Mesenchymal stem cell (in vitro differentiated cells and primary cell): ENCODE data around the gene HOMER1.

Source experiments
- DNase-seq: peaks from one replicate; pipeline ENCODE4 v3.0.0-alpha.2; 2013
- H2AFZ ChIP-seq: one replicate; pipeline ENCODE4 v1.6.1; 2013; ENCODE audit warnings: low read depth, mild to moderate bottlenecking, control low read depth, inconsistent platforms, low read length, moderate library complexity
- H2AK5ac ChIP-seq: 2 replicates; pipeline ENCODE4 v1.6.1; 2013; ENCODE audit warnings: low read length, moderate library complexity, mild to moderate bottlenecking, inconsistent platforms; ENCODE audit not compliant: severe bottlenecking
- H2BK120ac ChIP-seq: one replicate; pipeline ENCODE4 v1.6.1; 2013; ENCODE audit warnings: low read depth, mild to moderate bottlenecking, inconsistent platforms, low read length, moderate library complexity
- H2BK12ac ChIP-seq, 2 experiments: one replicate each; pipeline ENCODE4 v1.6.1; 2013; ENCODE audit warnings: inconsistent platforms in 2 of 2, low read length in 2 of 2, mild to moderate bottlenecking in 2 of 2, moderate library complexity in 2 of 2, control low read depth in 1 of 2
- H2BK15ac ChIP-seq: one replicate; pipeline ENCODE4 v1.6.1; 2013; ENCODE audit warnings: mild to moderate bottlenecking, low read depth, inconsistent platforms; ENCODE audit not compliant: poor library complexity, severe bottlenecking
- H2BK5ac ChIP-seq: 2 replicates; pipeline ENCODE4 v1.6.1; 2013; ENCODE audit warnings: low read depth, mild to moderate bottlenecking, low read length, control low read depth, inconsistent platforms; ENCODE audit not compliant: poor library complexity, severe bottlenecking
- H3K14ac ChIP-seq, 2 experiments: one replicate each; pipeline ENCODE4 v1.6.1; 2013; ENCODE audit warnings: inconsistent platforms in 2 of 2, low read length in 2 of 2, control low read depth in 1 of 2, mild to moderate bottlenecking in 1 of 2, moderate library complexity in 1 of 2
- H3K18ac ChIP-seq, 2 experiments: one replicate each; pipeline ENCODE4 v1.6.1; 2013; ENCODE audit warnings: inconsistent platforms in 2 of 2, low read length in 2 of 2, control low read depth in 1 of 2, low read depth in 1 of 2, mild to moderate bottlenecking in 1 of 2
- H3K23ac ChIP-seq, 2 experiments: one replicate each; pipeline ENCODE4 v1.6.1; 2013; ENCODE audit warnings: inconsistent platforms in 2 of 2, low read length in 2 of 2, mild to moderate bottlenecking in 2 of 2, moderate library complexity in 2 of 2, control low read depth in 1 of 2
- H3K27ac ChIP-seq: 2 replicates; pipeline ENCODE4 v1.5.1; 2013; ENCODE audit warnings: mild to moderate bottlenecking, moderate library complexity, low read length, control low read depth, inconsistent platforms; ENCODE audit not compliant: poor library complexity, severe bottlenecking
- H3K27me3 ChIP-seq, 2 experiments: 2 replicates each; pipeline versions ENCODE4 v1.6.1 to v1.7.0; 2013; ENCODE audit warnings: low read length in 2 of 2, mild to moderate bottlenecking in 2 of 2, moderate library complexity in 2 of 2, control low read depth in 1 of 2, inconsistent platforms in 1 of 2; ENCODE audit not compliant: control insufficient read depth in 1 of 2, insufficient read depth in 1 of 2
- H3K36me3 ChIP-seq, 2 experiments: 2 replicates each; pipeline versions ENCODE4 v1.6.1 to v1.7.0; 2013; ENCODE audit warnings: low read length in 2 of 2, control low read depth in 1 of 2, inconsistent platforms in 1 of 2, low read depth in 1 of 2, mild to moderate bottlenecking in 1 of 2; ENCODE audit not compliant: insufficient read depth in 2 of 2, control insufficient read depth in 1 of 2
- H3K4ac ChIP-seq, 2 experiments: one replicate each; pipeline ENCODE4 v1.6.1; 2013; ENCODE audit warnings: inconsistent platforms in 2 of 2, low read length in 2 of 2, mild to moderate bottlenecking in 2 of 2, moderate library complexity in 2 of 2, control low read depth in 1 of 2, low read depth in 1 of 2
- H3K4me1 ChIP-seq: 2 replicates; pipeline ENCODE4 v1.6.1; 2013; ENCODE audit warnings: low read depth, low read length, control low read depth; ENCODE audit not compliant: control insufficient read depth, insufficient read depth
- H3K4me2 ChIP-seq: 2 replicates; pipeline ENCODE4 v1.6.1; 2013; ENCODE audit warnings: low read length, mild to moderate bottlenecking, inconsistent platforms; ENCODE audit not compliant: poor library complexity, severe bottlenecking
- H3K4me3 ChIP-seq, 2 experiments: 2 replicates each; pipeline versions ENCODE4 v1.5.1 to v1.7.0; 2013; ENCODE audit warnings: low read length in 2 of 2, mild to moderate bottlenecking in 2 of 2, control low read depth in 1 of 2, low read depth in 1 of 2; ENCODE audit not compliant: insufficient read depth in 1 of 2
- H3K79me1 ChIP-seq: replicated peaks from 2 replicates; pipeline ENCODE4 v1.6.1; 2013; ENCODE audit warnings: mild to moderate bottlenecking, control low read depth, low read length, inconsistent platforms; ENCODE audit not compliant: poor library complexity, severe bottlenecking
- H3K9ac ChIP-seq: 2 replicates; pipeline ENCODE4 v1.7.0; 2013; ENCODE audit warnings: mild to moderate bottlenecking, low read length, moderate library complexity
- H3K9me3 ChIP-seq: 2 replicates; pipeline ENCODE4 v1.7.0; 2013; ENCODE audit warnings: mild to moderate bottlenecking, low read length; ENCODE audit not compliant: control insufficient read depth
- H4K8ac ChIP-seq: one replicate; pipeline ENCODE4 v1.6.1; 2013; ENCODE audit warnings: inconsistent platforms, mild to moderate bottlenecking, low read length, moderate library complexity
- H4K91ac ChIP-seq: one replicate; pipeline ENCODE4 v1.6.1; 2013; ENCODE audit warnings: mild to moderate bottlenecking, low read length, inconsistent platforms
- WGBS: methylation state at CpG from one replicate; pipeline ENCODE4 v1.1.7; 2013; ENCODE audit warnings: mixed read lengths; 5-methylcytosine and 5-hydroxymethylcytosine counted together

Gene HOMER1

GRCh38 chr5:79509244-79509885 is 4.6 kb downstream of the HOMER1 start:
- H3K79me1 ChIP-seq = peaks cover 24% of the 10 kb centered on the region
- no CpG with 5 or more reads among the region's 1 CpG for WGBS
- H4K91ac ChIP-seq = no peak overlapping the region
- no peak overlapping the region for H2BK15ac ChIP-seq
- no peak for DNase-seq
- no peak overlapping the region for H3K9ac ChIP-seq
- no peak overlapping the region for H3K23ac ChIP-seq
- H3K14ac ChIP-seq = no peak overlapping the region
- no peak overlapping the region for H3K4ac ChIP-seq
- no peak overlapping the region for H2AK5ac ChIP-seq
- H3K4me3 ChIP-seq = no peak overlapping the region
- H2BK120ac ChIP-seq = no peak overlapping the region
- H3K27ac ChIP-seq = no peak overlapping the region
- H2AFZ ChIP-seq = no peak overlapping the region
- no peak overlapping the region for H3K18ac ChIP-seq
- no peaks in the 10 kb centered on the region for H3K9me3 ChIP-seq
- H4K8ac ChIP-seq = no peak overlapping the region
- H3K27me3 ChIP-seq = no peaks in the 10 kb centered on the region
- H3K36me3 ChIP-seq = peaks cover 0 to 4% of the 10 kb centered on the region in 2 experiments
- no peak overlapping the region for H2BK5ac ChIP-seq
- no peak overlapping the region for H3K4me2 ChIP-seq
- H3K4me1 ChIP-seq = peaks cover 6% of the 10 kb centered on the region
- H2BK12ac ChIP-seq = no peak overlapping the region

- Histone ChIP-seq H2BK5ac (no peak overlapping the region), H3K36me3 (peaks cover 0 to 4% of the 10 kb centered on the region in 2 experiments), H3K18ac (no peak overlapping the region), H3K4me3 (no peak overlapping the region), H4K8ac (no peak overlapping the region), H3K9ac (no peak overlapping the region), H3K9me3 (no peaks in the 10 kb centered on the region), H2BK12ac (no peak overlapping the region), H2AFZ (no peak overlapping the region), H3K4ac (no peak overlapping the region), H3K4me2 (no peak overlapping the region), H4K91ac (no peak overlapping the region), H3K23ac (no peak overlapping the region), H3K14ac (no peak overlapping the region), H2BK120ac (no peak overlapping the region), H3K27ac (no peak overlapping the region), H3K79me1 (peaks cover 24% of the 10 kb centered on the region), H2AK5ac (no peak overlapping the region), H3K4me1 (peaks cover 6% of the 10 kb centered on the region), H3K27me3 (no peaks in the 10 kb centered on the region), H2BK15ac (no peak overlapping the region)
- DNase-seq = no peak
- 83% methylated on average over 2 of the region's 2 CpGs for WGBS
Measured at GRCh38 chr5:79508794-79509193, 5.1 kb downstream of the HOMER1 start.

GRCh38 chr5:79508354-79508753 is 5.6 kb downstream of the HOMER1 start:
- Histone ChIP-seq H3K4me1 (peaks cover 6% of the 10 kb centered on the region), H3K36me3 (peaks cover 0 to 4% of the 10 kb centered on the region in 2 experiments), H3K18ac (no peak overlapping the region), H2BK15ac (no peak overlapping the region), H2BK12ac (no peak overlapping the region), H3K9ac (no peak overlapping the region), H4K91ac (no peak overlapping the region), H4K8ac (no peak overlapping the region), H3K27ac (no peak overlapping the region), H3K23ac (no peak overlapping the region), H3K27me3 (no peaks in the 10 kb centered on the region), H2BK120ac (no peak overlapping the region), H3K4me3 (no peak overlapping the region), H3K4me2 (no peak overlapping the region), H3K79me1 (peaks cover 26% of the 10 kb centered on the region), H3K9me3 (no peaks in the 10 kb centered on the region), H3K4ac (peak overlapping the region in 1 of 2 experiments; percentile 43), H2AFZ (no peak overlapping the region), H2BK5ac (no peak overlapping the region), H3K14ac (no peak overlapping the region), H2AK5ac (no peak overlapping the region)
- 77% methylated on average over 2 of the region's 2 CpGs for WGBS
- DNase-seq = no peak

GRCh38 chr5:79507251-79508205 is 6.4 kb downstream of the HOMER1 start:
- H2BK5ac ChIP-seq = no peak overlapping the region
- no peak overlapping the region for H3K4ac ChIP-seq
- H2BK15ac ChIP-seq = no peak overlapping the region
- H3K27me3 ChIP-seq = no peaks in the 10 kb centered on the region
- no peaks in the 10 kb centered on the region for H3K9me3 ChIP-seq
- no peak overlapping the region for H3K14ac ChIP-seq
- no peak overlapping the region for H3K9ac ChIP-seq
- H3K79me1 ChIP-seq = peaks cover 24% of the 10 kb centered on the region
- no peak overlapping the region for H2BK120ac ChIP-seq
- DNase-seq = no peak
- no peak overlapping the region for H3K4me2 ChIP-seq
- H3K18ac ChIP-seq = peak overlapping the region in 1 of 2 experiments; percentile 73
- H2AFZ ChIP-seq = no peak overlapping the region
- H2AK5ac ChIP-seq = peak overlapping the region; percentile 89
- peaks cover 6% of the 10 kb centered on the region for H3K4me1 ChIP-seq
- no peak overlapping the region for H2BK12ac ChIP-seq
- no peak overlapping the region for H3K4me3 ChIP-seq
- WGBS = 87% methylated on average over 4 of the region's 6 CpGs
- H4K91ac ChIP-seq = no peak overlapping the region
- peaks cover 0 to 4% of the 10 kb centered on the region in 2 experiments for H3K36me3 ChIP-seq
- no peak overlapping the region for H3K23ac ChIP-seq
- H4K8ac ChIP-seq = no peak overlapping the region
- H3K27ac ChIP-seq = no peak overlapping the region
